Thymus (tissue), 11 donors: ENCODE data around the gene KRT16. TPM values are rescaled to one million over a fixed set of nuclear protein-coding genes. Genes with fewer than 3 reads are reported as not detected.

Experiments used
- DNase-seq, 9 donors: peaks; one replicate each; pipeline ENCODE4 v3.0.0-alpha.2; 2013; ENCODE audit warnings: low spot score in 9 of 9, low read depth in 6 of 9, missing footprints in 1 of 9
- H3K27ac ChIP-seq, 2 donors: one replicate each; pipeline ENCODE4 v1.5.1; 2013; ENCODE audit warnings: control low read depth in 1 of 2, low read depth in 1 of 2, low read length in 1 of 2, mild to moderate bottlenecking in 1 of 2, moderate library complexity in 1 of 2
- H3K27me3 ChIP-seq, 2 donors: one replicate each; pipeline ENCODE4 v1.5.1; 2013; ENCODE audit warnings: low read length in 1 of 2; ENCODE audit not compliant: control insufficient read depth in 2 of 2, insufficient read depth in 1 of 2
- H3K36me3 ChIP-seq, 2 donors: one replicate each; pipeline ENCODE4 v1.5.1; 2013; ENCODE audit warnings: low read length in 1 of 2, mild to moderate bottlenecking in 1 of 2, moderate library complexity in 1 of 2; ENCODE audit not compliant: control insufficient read depth in 2 of 2, insufficient read depth in 2 of 2
- H3K4me1 ChIP-seq, 2 donors: one replicate each; pipeline ENCODE4 v1.5.1; 2013; ENCODE audit warnings: low read length in 2 of 2; ENCODE audit not compliant: control insufficient read depth in 2 of 2, insufficient read depth in 2 of 2
- H3K4me3 ChIP-seq, 2 donors: one replicate each; pipeline ENCODE4 v1.5.1; 2013; ENCODE audit warnings: low read length in 2 of 2, control low read depth in 1 of 2, mild to moderate bottlenecking in 1 of 2
- H3K9me3 ChIP-seq, 2 donors: one replicate each; pipeline ENCODE4 v1.5.1; 2013; ENCODE audit warnings: low read length in 1 of 2, mild to moderate bottlenecking in 1 of 2; ENCODE audit not compliant: control insufficient read depth in 2 of 2, insufficient read depth in 1 of 2
- WGBS: extraction: QIAGEN DNeasy Blood & Tissue Kit; methylation state at CpG from one replicate; pipeline ENCODE4 v1.1.7; 2013; 5-methylcytosine and 5-hydroxymethylcytosine counted together
- polyA plus RNA-seq: library from polyadenylated mRNA; stranded (reverse); fragments of 200-250 nt; gene quantifications from one replicate; pipeline ENCODE4 v1.2.3, GENCODE V29; 2013
- total RNA-seq: library from RNA; stranded (reverse); fragments of 120-200 nt; gene quantifications from one replicate; pipeline ENCODE4 v1.2.4, GENCODE V29; 2013
- donor health status: healthy.

Gene KRT16
- total and polyA plus RNA-seq, 2 donors, result 7.5 to 262 TPM

DNA sequence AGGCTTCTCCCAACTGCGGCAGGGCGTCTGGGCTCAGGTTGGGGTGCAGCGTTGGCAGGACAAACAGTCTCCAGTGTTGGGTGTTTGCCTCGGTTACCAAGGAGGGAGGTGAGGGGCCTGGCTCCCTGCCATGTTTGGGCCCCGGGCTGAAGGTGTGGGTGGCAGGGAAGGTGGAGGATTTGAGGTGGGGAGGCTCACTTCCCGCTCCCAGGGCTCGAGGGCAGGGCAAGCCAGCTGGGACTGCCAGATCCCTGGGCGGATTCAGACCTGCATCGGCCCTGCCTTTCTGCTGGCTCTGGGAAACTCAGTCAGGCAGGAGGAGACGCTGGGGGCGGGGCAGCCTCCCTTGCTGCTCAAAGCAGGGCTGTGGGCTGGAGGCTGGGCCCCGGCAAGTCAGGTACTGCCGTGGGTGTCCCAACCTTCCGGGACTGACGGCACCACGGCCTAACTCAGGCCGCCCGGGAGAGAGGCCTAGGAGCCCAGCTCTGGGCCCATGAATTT, 43.1 kb upstream of the KRT16 start:
- H3K4me1 ChIP-seq, result peaks cover 0 to 50% of the 10 kb centered on the region in 2 donors
- no peaks in the 10 kb centered on the region for H3K27me3 ChIP-seq
- no peaks in the 10 kb centered on the region for H3K9me3 ChIP-seq
- H3K4me3 ChIP-seq, result no peak overlapping the region
- peak in 1 of 9 donors; percentile 29 for DNase-seq
- no peaks in the 10 kb centered on the region for H3K36me3 ChIP-seq
- H3K27ac ChIP-seq, result peak overlapping the region; percentile 77 to 87
- 90% methylated on average over 18 of the region's 18 CpGs for WGBS

- H3K4me3 ChIP-seq, result no peak overlapping the region
- peaks cover 0 to 45% of the 10 kb centered on the region in 2 donors for H3K4me1 ChIP-seq
- DNase-seq, result no peak
- no peaks in the 10 kb centered on the region for H3K27me3 ChIP-seq
- WGBS, result 91% methylated on average over 24 of the region's 24 CpGs
- no peaks in the 10 kb centered on the region for H3K9me3 ChIP-seq
- H3K36me3 ChIP-seq, result no peaks in the 10 kb centered on the region
- H3K27ac ChIP-seq, result peak overlapping the region; percentile 77 to 87
Observed at GRCh38 chr17:41654678-41655607, 42.4 kb upstream of the KRT16 start.

DNA sequence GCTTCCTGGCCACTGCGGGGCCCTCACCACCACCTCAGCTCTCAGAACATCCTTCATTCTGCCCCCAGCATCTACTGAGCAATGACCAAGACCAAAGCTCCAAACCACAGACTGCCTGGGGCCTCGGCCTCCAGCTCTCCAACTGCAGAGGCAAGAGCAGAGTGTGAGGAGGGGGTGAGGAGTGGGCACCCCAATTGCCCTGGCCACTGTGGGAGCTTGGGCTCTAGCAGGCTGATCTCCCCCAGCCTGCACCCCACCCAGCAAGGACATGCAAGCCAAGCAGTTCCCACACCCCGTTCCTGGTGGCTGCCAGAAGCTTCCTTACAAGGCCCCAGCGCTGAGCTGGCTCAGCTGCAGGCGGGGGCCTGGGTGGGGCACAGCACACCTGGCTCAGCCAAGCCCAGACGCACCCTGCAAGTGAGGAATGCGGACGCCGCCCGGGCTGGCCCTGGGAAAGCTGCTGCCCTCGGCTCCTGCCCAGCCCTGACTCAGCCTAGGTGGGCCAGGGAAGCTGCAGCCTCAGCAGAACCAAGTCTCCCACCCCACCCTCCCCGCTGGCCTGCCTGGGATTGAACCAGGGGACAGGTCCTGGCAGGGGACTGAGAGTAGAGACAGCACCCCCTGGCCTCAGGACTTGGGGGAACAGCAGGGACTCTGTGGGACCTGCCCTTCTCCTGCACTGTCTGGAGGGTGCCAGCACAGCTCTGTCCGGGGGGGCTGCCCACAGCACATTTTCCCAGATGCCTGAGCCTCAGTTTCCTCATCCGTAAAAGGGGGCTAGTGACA, 41.5 kb upstream of the KRT16 start:
- Histone ChIP-seq H3K36me3 (no peaks in the 10 kb centered on the region), H3K27ac (peak overlapping the region; percentile 77 to 87), H3K9me3 (no peaks in the 10 kb centered on the region), H3K27me3 (no peaks in the 10 kb centered on the region), H3K4me3 (no peak overlapping the region), H3K4me1 (peaks cover 0 to 43% of the 10 kb centered on the region in 2 donors)
- DNase-seq, result no peak
- 88% methylated on average over 14 of the region's 14 CpGs for WGBS

GRCh38 chr17:41653421-41653820, 40.9 kb upstream of the KRT16 start:
- Histone ChIP-seq H3K4me3 (no peak overlapping the region), H3K4me1 (peaks cover 4 to 47% of the 10 kb centered on the region in 2 donors), H3K27ac (peak overlapping the region; percentile 73 to 74), H3K36me3 (no peaks in the 10 kb centered on the region), H3K9me3 (no peaks in the 10 kb centered on the region), H3K27me3 (peaks cover 0 to 4% of the 10 kb centered on the region in 2 donors)
- WGBS, result 97% methylated on average over 5 of the region's 5 CpGs
- no peak for DNase-seq

DNA sequence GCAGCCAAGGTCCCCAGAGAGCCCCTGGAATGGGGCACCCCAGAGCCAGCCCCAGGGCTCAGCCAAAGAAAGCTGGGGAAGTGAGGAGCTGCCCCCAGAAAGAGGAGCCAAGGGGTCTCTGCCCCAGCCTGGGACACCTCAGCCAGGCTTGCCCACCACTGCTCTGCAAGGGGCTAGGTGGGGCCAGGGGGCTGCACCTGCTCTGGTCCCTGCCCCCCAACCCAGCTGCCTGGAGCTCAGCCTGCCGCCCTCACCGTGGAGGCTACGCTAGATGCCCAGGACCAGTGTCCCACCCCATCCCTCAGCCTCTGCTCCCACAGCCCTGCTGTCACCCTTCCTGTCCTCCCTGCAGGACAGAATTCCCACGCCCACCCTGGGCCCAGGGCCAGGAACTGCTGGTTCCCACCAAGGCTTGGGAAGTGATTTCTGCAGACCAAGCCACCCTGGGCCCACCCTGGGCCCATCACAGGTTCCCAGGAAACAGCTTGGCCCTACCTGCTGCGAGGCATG, 39.9 kb upstream of the KRT16 start:
- WGBS, result 93% methylated on average over 5 of the region's 5 CpGs
- H3K27me3 ChIP-seq, result peaks cover 0 to 10% of the 10 kb centered on the region in 2 donors
- peaks cover 9 to 48% of the 10 kb centered on the region in 2 donors for H3K4me1 ChIP-seq
- no peaks in the 10 kb centered on the region for H3K9me3 ChIP-seq
- H3K4me3 ChIP-seq, result no peak overlapping the region
- H3K27ac ChIP-seq, result peak overlapping the region; percentile 11 to 23
- no peaks in the 10 kb centered on the region for H3K36me3 ChIP-seq
- no peak for DNase-seq

- peaks cover 0 to 12% of the 10 kb centered on the region in 2 donors for H3K27me3 ChIP-seq
- DNase-seq, result no peak
- H3K36me3 ChIP-seq, result no peaks in the 10 kb centered on the region
- H3K4me1 ChIP-seq, result peaks cover 9 to 48% of the 10 kb centered on the region in 2 donors
- no peak overlapping the region for H3K4me3 ChIP-seq
- peak overlapping the region; percentile 23 to 82 for H3K27ac ChIP-seq
- H3K9me3 ChIP-seq, result no peaks in the 10 kb centered on the region
- WGBS, result 92% methylated on average over 13 of the region's 13 CpGs
Observed at GRCh38 chr17:41651625-41652460, 39.3 kb upstream of the KRT16 start.

DNA sequence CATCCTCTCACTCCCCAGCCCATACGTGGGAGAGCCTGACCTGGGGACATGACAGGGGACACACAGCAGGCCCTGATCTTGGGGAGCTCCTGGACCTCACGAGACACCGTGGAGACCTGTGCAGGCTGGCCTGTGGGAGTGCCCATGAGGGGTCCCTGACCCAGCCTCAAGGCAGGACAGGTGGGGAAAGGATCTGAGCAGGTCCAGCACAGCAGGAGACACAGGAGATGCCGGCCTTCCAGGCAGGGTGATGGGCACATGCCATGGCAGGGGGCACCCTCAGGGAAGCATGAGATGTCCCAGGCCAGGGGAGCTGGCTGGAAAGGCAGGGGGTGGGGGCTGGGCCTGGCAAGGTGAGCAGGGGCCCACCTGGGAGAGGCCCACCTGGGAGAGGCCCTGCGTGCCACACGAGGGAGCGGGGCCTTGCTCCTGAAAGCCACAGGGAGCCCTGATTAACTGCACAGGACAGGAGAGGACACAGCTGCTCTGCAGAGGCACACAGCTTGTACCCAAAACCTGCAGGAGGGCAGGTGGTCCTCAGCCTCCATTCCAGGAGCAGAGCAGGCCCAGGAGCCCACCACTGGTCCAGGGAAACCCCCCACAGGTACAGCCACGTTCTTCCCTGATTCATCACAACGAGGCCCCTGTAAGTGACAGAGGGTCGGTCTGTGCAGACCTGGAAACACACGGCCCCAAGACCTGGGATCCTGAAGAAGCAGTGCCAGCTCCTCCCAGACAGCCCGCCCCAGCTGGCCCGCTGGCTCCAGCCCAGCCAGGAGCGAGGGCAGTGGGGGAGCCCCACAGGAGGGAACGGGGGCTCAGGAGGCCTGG, 38.4 kb upstream of the KRT16 start:
- H3K27ac ChIP-seq, result peak overlapping the region; percentile 47 to 82
- H3K4me1 ChIP-seq, result peaks cover 9 to 40% of the 10 kb centered on the region in 2 donors
- H3K27me3 ChIP-seq, result peaks cover 0 to 12% of the 10 kb centered on the region in 2 donors
- H3K4me3 ChIP-seq, result no peak overlapping the region
- no peaks in the 10 kb centered on the region for H3K9me3 ChIP-seq
- DNase-seq, result no peak
- no peaks in the 10 kb centered on the region for H3K36me3 ChIP-seq
- WGBS, result 90% methylated on average over 15 of the region's 15 CpGs
